ENCODE results near the gene PLPP4.

- no peak for TF ChIP-seq EZH2 (IDR thresholded peaks at IDR 0.05; ENCODE audit: insufficient read depth, poor library complexity, severe bottlenecking)
- TF ChIP-seq EZH2phosphoT487 (IDR thresholded peaks at IDR 0.05; ENCODE audit: insufficient read depth, low read depth): no peak
These were observed 1.4 kb upstream of the PLPP4 start for GRCh38 chr10:120455606-120456005.

Measured in GM23248 (cell line).